Cardiac septum (tissue), 1 donor: ENCODE measurements around the gene BCLAF3. TPM values are rescaled to one million over a fixed set of nuclear protein-coding genes. Genes with fewer than 3 reads are reported as not detected.

Experiments
- DNase-seq: peaks from one replicate; pipeline ENCODE4 v3.0.0-alpha.2; 2020; ENCODE audit warnings: low spot score
- intact Hi-C: fragments of 100-400 bp; cut with DNase I; formaldehyde crosslinking; loops from one replicate; pipeline ENCODE4 v1.14.0; 2022
- long read RNA-seq: library from polyadenylated mRNA; unstranded; transcript quantifications from one replicate; pipeline ENCODE4 v2.0.0, GENCODE V29; 2021
- total RNA-seq: library from RNA; stranded (reverse); fragmentation: NEBNext Ultra II Directional; extraction: Animal tissue kit (Norgen Biotek cat#: 25700); gene quantifications from one replicate; pipeline ENCODE4 v1.2.1, GENCODE V29; 2021
- donor health status: DM: no; HTN: no; CAD: no.

The BCLAF3 gene
- total RNA-seq: 9.4 TPM
- long read RNA-seq, partial matches to known transcripts: 8 of 18 reads
- long read RNA-seq, other reads (novel, unspliced or antisense): 10 of 18 reads

GRCh38 chrX:19990556-19991349, at the start of gene BCLAF3:
Gene BCLAF3, minus strand, starts transcription at chrX:19991061. Its CDS starts 20,797 bp downstream, at chrX:19970264.
- peak; percentile 94 for DNase-seq
- intact Hi-C loops: loop anchor here (5.0 kb wide), 1 partner anchor 88 kb away; no protein-coding TSS in a partner anchor

- intact Hi-C loops: no loop called here
- DNase-seq: no peak
These were observed 48.1 kb upstream of the BCLAF3 start for GRCh38 chrX:20038966-20039365.

GRCh38 chrX:20037186-20037585, 46.3 kb upstream of the BCLAF3 start:
- no peak for DNase-seq
- intact Hi-C loops: no loop called here

DNA sequence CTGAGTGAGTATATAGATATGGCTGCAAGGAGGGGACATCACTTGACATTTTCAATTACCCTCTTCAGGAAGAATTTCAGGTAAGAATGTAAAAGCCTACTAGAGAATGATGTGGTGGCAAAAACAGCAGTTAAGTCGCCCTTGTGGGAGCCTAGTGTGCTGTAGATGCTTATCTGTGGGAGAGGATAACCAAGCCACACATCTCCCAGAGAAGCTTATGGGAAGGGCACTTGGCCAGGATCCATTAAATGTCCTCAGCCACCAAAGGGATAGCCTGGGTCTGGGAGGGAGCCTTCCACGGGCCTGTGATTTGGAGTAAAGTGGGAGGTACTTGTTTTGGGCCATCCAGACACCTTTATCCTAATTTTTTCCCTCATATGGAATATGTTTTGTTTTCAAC, 41.3 kb upstream of the BCLAF3 start:
- intact Hi-C loops: no loop called here
- DNase-seq: no peak

DNA sequence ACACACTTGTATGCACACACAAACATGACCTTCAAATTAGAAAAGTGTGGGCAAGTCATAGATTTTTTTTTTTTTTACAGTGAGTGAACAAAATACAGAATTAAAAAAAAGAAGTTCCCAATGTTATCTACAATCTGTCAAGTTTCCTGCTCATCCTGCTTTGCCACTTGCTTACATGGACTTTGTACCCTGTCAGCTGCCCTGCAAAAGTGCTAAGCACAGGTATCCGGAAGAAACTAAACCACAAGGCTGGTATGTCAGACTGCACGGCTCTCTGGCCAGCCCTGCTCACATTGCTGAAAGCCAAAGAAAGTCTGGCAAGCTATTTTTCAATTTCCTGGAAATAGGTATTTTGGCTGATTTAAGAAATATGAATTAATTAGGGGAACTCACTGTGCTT, 38.9 kb upstream of the BCLAF3 start:
- intact Hi-C loops: no loop called here
- no peak for DNase-seq

- no peak for DNase-seq
- intact Hi-C loops: no loop called here
These were observed 37.7 kb upstream of the BCLAF3 start for GRCh38 chrX:20028588-20028987.

- intact Hi-C loops: no loop called here
- no peak for DNase-seq
These were observed 35.4 kb upstream of the BCLAF3 start for GRCh38 chrX:20026278-20026677.

DNA sequence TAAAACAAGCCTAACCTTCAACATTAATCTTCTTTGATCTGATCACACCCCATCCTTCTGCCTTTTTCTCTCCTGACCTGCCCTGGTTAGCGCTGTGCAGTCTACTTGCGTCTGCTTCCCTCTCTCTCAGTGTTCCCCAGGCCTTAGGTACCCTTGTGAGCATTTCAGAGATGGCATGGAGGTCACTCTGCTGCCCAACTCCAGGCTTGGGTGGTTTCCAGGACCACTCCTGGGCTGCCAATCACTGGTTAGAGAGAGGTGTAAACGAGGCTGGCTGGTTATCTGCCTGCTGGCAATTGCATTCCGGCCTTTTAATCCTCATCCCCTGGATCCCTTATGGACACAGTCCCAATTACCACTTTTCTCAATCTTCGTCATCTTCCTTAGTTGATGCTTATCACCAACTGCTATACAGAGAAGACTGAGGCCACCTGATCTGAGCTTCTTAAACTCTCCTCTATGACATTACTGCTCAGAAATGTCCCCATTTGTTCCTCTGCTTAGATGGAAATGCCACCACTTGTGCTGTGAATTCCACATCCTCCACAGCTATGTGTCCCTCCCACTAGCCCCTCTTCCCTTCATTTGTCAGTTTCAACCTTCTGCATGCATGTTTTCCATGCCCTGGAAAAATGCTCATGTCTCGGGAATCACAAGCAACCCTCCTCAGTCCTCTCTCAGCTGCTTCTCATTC, 29.0 kb upstream of the BCLAF3 start:
- intact Hi-C loops: no loop called here
- no peak for DNase-seq

- intact Hi-C loops: no loop called here
- no peak for DNase-seq
These were observed 25.7 kb upstream of the BCLAF3 start for GRCh38 chrX:20016616-20016945.

- intact Hi-C loops: no loop called here
- DNase-seq: no peak
These were observed 25.2 kb upstream of the BCLAF3 start for GRCh38 chrX:20015945-20016615.

- intact Hi-C loops: no loop called here
- no peak for DNase-seq
These were observed 24.6 kb upstream of the BCLAF3 start for GRCh38 chrX:20015422-20015821.

- intact Hi-C loops: no loop called here
- no peak for DNase-seq
These were observed 20.7 kb upstream of the BCLAF3 start for GRCh38 chrX:20011608-20012007.

DNA sequence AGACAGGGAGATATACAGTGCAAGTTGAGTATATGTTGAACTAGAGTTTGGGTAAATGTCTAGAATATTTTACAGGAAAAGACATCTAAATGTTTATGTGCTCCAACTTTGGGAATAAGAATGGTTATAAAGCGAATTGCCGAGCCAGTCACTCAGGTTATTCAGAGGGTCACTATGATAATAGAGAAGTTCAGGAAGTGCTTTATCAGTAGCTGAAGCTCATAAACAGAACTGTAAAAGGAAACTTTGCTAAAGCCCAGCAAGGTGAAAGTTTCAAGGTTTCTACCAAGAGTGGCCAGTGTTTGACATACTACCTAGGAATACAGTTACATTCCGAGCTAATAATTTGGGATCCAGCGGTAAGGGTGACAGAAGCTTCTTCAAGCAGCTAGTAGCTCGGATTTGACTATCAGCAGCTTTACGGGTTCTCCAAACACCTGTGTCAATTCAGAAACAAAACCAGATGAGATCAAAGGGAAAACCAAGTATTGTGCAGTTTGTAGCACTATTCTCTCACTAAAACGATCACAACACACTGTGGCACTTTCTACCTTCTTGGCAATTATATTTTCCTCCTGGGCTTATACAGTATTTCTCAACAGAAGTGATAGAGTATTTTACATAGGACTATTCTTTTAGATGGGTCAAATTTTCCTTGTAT, 17.2 kb upstream of the BCLAF3 start:
- intact Hi-C loops: no loop called here
- no peak for DNase-seq

GRCh38 chrX:20005883-20006282, 15.0 kb upstream of the BCLAF3 start:
- intact Hi-C loops: no loop called here
- DNase-seq: no peak

GRCh38 chrX:20001588-20001987, 10.7 kb upstream of the BCLAF3 start:
- no peak for DNase-seq
- intact Hi-C loops: no loop called here

DNA sequence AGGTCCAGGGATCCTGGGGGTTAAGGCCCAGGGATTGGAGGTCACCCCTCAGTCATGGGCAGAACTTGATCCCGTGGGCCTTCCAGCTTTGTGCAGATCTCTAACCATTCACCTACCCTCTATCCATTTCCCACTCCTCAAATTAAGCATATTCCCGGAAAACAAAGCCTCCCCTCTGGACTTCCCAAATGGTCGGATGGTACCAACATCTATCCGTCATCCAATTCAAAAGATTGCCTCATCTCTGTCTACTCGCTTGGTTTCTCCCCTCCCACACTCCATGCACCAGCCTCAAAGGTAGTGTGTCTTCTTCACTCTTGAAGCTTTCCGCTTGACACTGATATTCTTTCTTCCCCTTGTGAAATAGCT, 473 bp upstream of the BCLAF3 start:
- DNase-seq: no peak
- intact Hi-C loops: loop anchor here (5.0 kb wide), 1 partner anchor 89 kb away; no protein-coding TSS in a partner anchor

- no peak for DNase-seq
- intact Hi-C loops: loop anchor here (5.0 kb wide), 1 partner anchor 88 kb away; no protein-coding TSS in a partner anchor
These were observed 708 bp downstream of the BCLAF3 start for GRCh38 chrX:19990151-19990555.

GRCh38 chrX:19987856-19988255, 3.0 kb downstream of the BCLAF3 start:
- DNase-seq: no peak
- intact Hi-C loops: no loop called here

- no peak for DNase-seq
- intact Hi-C loops: no loop called here
These were observed 4.3 kb downstream of the BCLAF3 start for GRCh38 chrX:19986531-19986930.

DNA sequence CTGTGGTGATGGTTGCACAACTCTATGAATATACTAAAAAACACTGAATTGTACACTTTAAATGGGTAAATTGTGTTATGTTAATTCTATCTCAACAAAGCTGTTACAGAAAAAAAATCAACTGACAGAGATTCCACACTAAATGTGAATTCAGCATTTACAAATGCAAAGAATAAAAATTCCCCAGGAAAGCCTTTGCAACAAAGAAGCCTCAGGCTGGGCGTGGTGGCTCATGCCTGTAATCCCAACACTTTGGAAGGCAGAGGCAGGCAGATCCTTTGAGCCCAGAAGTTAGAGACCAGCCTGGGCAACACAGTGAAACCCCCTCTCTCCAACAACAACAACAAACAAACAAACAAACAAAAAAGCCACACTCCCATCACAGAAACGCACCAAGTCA, 8.9 kb downstream of the BCLAF3 start:
- DNase-seq: no peak
- intact Hi-C loops: no loop called here
